HG03460 (cell line): ENCODE data around the gene TLE1.

Experiments used
- ATAC-seq: cut with Tn5 transposase; IDR thresholded peaks from one replicate; pipeline ENCODE4 v1.9.1; 2021; ENCODE audit not compliant: unreplicated experiment

TLE1 gene

GRCh38 chr9:81579381-81579780, 110.0 kb downstream of the TLE1 start:
- no peak for ATAC-seq

GRCh38 chr9:81578606-81579005, 110.7 kb downstream of the TLE1 start:
- ATAC-seq: no peak

- no peak for ATAC-seq
These were observed 113.4 kb downstream of the TLE1 start for GRCh38 chr9:81575956-81576355.

GRCh38 chr9:81574405-81574804, 114.9 kb downstream of the TLE1 start:
- ATAC-seq: no peak

- ATAC-seq: no peak
These were observed 115.7 kb downstream of the TLE1 start for GRCh38 chr9:81573415-81574321.

GRCh38 chr9:81570083-81570482, 119.3 kb downstream of the TLE1 start:
- no peak for ATAC-seq

GRCh38 chr9:81566074-81566698, 123.2 kb downstream of the TLE1 start:
- no peak for ATAC-seq

- ATAC-seq: no peak
These were observed 123.7 kb downstream of the TLE1 start for GRCh38 chr9:81565609-81566008.

- no peak for ATAC-seq
These were observed 124.2 kb downstream of the TLE1 start for GRCh38 chr9:81565144-81565543.

- ATAC-seq: no peak
These were observed 124.7 kb downstream of the TLE1 start for GRCh38 chr9:81564632-81565031.

- no peak for ATAC-seq
These were observed 125.6 kb downstream of the TLE1 start for GRCh38 chr9:81563739-81564138.

GRCh38 chr9:81563020-81563407, 126.3 kb downstream of the TLE1 start:
- no peak for ATAC-seq

- no peak for ATAC-seq
These were observed 126.9 kb downstream of the TLE1 start for GRCh38 chr9:81562231-81563019.

GRCh38 chr9:81560851-81561732, 128.3 kb downstream of the TLE1 start:
- no peak for ATAC-seq

GRCh38 chr9:81559709-81560108, 129.6 kb downstream of the TLE1 start:
- no peak for ATAC-seq

- no peak for ATAC-seq
These were observed 130.2 kb downstream of the TLE1 start for GRCh38 chr9:81559197-81559596.

GRCh38 chr9:81558091-81558830, 131.1 kb downstream of the TLE1 start:
- ATAC-seq: no peak

GRCh38 chr9:81557452-81558090, 131.8 kb downstream of the TLE1 start:
- no peak for ATAC-seq

GRCh38 chr9:81556923-81557322, 132.4 kb downstream of the TLE1 start:
- no peak for ATAC-seq
